ENCODE measurements around the gene ROR2.

Gene ROR2

DNA sequence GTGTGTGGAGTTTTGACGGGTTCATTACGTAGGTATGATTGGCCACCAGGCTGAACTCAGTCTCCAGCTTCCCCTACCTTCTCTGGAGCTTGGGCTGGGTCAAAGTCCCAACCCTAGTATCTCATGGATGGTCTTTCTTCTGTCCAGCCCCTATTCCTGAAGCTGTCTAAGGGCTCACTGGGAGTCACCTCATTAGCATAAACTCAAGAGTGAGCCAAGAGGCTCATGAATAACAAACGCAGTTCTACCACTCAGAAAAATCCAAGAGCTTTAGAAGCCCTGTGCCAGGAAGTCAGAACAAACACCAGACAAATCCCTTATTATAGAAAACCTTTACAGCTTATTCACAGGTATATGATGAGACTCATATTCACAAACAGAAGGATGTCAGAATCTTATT, 346.1 kb downstream of the ROR2 start:
- no peak for DNase-seq

DNA sequence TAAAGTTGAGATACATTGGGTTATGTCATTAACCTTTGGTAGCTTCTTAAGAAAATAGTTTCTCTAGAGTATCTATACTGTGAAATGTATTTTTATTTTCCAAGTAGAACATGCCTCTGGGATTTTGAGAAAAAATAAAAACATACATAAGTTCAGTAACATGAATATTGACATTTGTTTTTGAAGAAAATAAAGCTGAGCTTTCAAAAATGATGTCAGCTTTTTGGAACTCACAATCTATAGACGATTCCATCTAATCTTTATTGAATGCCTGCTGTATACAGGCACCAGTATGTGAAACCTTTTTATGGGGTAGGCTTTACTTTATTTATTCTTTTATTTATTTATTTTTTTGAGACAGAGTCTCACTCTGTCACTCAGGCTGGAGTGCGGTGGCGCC, 350.5 kb downstream of the ROR2 start:
- DNase-seq: no peak

DNA sequence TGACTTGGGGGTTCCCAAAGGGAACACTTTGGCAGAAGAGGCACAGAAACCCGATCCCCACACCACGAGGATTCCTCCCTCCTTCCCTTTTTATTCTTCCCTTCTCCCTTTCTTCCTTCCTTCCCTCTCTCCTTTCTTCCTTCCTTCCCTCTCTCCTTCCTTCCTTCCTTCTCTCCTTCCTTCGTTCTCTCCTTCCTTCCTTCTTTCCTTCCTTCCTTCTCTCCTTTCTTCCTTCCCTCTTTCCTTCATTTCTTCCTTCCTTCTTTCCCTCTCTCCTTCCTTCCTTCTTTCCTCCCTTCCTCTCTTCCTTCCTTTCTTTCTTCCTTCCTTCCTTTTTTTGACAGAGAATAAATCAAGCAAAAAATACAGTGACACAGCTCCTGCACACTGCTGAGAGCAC, 358.4 kb downstream of the ROR2 start:
- no peak for DNase-seq

- no peak for DNase-seq
These were observed 360.9 kb downstream of the ROR2 start for GRCh38 chr9:91589101-91589553.

DNA sequence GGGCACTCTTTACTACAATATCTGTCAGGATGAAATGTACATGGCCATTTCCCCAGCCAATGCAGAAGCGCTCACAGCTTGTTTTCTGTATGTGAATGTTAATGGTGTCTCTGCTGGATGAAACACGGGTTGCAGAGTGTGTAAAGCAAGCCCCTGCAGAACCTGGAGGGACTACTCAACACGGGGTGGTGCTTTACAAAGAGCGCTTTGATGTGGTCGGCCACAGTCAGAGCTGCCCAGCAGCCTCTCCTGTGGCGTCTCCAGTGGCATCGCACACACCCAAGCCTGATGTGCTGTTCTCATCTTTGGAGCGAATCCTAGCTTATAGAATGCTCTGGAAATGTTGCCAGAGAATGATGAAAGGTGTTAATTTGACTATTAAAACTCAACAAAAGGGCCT, 363.7 kb downstream of the ROR2 start:
- no peak for DNase-seq

GRCh38 chr9:91583966-91584365, 366.1 kb downstream of the ROR2 start:
- DNase-seq: no peak

- DNase-seq: no peak
These were observed 366.7 kb downstream of the ROR2 start for GRCh38 chr9:91583161-91583875.

DNA sequence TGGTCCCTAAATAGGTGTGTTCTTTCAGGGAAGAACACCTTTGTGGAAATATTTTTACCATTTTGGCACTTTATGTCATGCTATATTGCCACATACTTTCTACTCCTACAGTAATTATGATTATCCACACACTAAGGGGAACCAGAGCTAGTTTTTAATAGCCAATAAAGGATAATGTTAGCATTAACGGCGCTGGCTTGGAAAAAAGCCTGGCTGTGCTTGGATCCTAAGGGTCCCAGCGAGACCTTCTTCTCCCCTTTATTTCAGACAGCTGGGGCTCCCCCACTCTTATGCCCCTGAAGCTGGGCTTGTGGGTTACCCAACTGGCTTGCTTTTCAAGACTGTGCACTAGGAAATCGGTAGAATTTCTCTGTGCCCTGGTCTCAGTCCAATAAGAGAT, 367.8 kb downstream of the ROR2 start:
- DNase-seq: no peak

GRCh38 chr9:91580136-91580535, 369.9 kb downstream of the ROR2 start:
- peak in 1 of 2 donors; percentile 5 for DNase-seq

GRCh38 chr9:91578911-91579310, 371.1 kb downstream of the ROR2 start:
- no peak for DNase-seq

- DNase-seq: no peak
These were observed 372.4 kb downstream of the ROR2 start for GRCh38 chr9:91577633-91578061.

DNA sequence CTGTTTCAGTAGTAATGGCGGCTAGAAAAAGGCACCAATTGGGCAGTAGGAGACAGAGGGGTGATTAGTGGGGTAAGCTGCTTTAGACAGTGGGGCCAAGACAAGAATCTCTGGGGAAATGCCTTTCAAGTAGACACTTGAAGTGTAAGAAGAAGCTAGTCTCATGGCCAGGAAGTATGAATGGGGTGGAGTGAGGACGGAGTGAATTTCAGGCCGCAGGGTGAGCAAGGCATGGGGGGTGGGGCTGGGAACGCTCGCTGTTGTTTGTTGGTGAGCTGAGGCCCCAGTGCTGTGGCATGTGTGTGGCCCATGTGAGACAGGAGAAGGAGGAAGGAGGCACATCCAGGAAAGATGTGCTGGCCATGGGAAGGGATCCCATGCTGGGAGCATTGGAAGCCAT, 377.2 kb downstream of the ROR2 start:
- DNase-seq: no peak

DNA sequence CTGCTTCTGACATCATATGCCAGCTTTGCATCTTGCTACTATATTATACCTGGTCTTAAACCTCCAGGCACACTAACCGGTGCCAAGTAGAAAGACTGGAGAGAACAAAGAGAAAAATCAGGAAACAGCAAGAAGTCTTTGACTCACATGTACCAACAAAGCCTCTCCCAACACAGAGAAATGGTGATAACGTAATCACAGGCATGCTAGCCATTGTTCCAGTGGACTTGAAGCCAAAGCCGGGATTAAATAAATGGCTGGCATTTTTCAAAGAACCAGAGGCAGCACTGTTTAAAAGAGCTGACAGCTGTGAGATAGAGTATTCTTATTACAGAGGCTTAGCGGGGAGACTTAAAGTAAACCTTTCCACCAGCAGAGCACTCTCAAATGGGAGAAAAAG, 378.0 kb downstream of the ROR2 start:
- DNase-seq: no peak

- DNase-seq: no peak
These were observed 379.0 kb downstream of the ROR2 start for GRCh38 chr9:91571036-91571435.

DNA sequence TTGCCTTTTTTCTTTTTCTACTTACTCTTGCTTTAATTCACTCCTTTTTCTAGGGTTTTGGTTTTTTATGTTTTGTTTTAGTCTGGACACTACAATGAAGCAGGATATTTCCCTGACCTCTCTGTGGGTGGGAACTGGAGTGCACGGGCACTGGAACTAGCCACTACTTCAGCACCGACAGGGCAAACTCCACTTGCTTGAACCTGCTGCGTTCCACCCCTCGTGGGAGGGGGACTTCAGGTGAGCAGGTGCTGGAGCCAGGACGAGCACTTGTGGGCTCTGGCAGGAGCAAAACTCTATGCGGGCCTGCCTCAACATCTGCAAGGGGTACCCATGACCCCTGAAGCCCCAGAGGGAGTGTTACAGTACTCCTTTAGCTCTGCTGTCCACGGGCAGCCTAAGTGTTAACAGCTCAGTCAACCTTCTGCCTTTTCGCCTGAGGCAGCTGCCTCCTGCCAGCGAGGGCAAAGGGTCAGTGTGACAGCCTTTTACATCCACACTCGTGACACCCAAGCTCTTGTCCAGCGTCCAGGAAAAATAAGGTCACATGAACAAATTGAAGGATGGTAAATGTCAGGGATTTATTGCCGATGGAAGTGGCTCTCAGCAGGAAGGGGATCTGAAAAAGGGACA, 382.3 kb downstream of the ROR2 start:
- DNase-seq: no peak

GRCh38 chr9:91564081-91564670, 385.9 kb downstream of the ROR2 start:
- DNase-seq: no peak

DNA sequence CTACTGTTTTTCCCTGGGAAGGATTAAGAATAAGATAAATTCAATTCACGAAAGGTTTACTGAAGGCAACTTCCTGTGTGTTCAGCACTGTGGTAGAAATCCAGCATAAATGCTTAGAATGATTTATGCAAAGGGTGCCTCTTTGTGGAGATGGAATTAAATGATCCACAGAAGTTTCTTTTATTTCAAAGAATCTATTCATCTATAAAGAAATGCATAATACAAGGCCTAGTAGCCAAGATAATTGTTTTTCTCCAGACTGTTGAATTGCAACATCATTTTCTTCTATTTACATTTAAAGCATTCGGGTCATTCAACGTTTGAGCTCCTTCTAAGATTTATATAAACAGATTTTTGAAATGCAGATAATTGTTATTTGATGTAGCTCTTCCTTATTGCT, 387.6 kb downstream of the ROR2 start:
- no peak for DNase-seq

DNA sequence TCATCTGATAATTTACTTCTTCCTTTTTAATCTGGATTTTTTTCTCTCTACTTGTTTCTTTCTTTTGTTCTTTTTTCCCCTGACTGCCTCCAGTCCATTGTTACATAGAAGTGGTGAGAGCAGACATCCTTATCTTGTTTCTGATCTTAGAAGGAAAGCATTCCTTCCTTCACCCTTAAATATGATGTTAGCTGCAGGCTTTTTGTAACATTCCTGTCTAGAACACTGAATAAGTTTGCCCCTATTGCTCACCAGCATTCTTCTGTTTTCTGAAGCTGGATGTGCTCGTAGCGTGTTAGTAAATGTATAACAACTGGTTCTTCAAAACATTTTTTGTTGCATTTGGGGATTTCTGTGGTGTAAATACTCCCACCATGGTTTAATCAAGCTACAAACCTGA, 389.7 kb downstream of the ROR2 start:
- DNase-seq: no peak

GRCh38 chr9:91558879-91559278, 391.1 kb downstream of the ROR2 start:
- no peak for DNase-seq

- DNase-seq: no peak
These were observed 391.6 kb downstream of the ROR2 start for GRCh38 chr9:91558395-91558794.

GRCh38 chr9:91557327-91557726, 392.7 kb downstream of the ROR2 start:
- no peak for DNase-seq

DNA sequence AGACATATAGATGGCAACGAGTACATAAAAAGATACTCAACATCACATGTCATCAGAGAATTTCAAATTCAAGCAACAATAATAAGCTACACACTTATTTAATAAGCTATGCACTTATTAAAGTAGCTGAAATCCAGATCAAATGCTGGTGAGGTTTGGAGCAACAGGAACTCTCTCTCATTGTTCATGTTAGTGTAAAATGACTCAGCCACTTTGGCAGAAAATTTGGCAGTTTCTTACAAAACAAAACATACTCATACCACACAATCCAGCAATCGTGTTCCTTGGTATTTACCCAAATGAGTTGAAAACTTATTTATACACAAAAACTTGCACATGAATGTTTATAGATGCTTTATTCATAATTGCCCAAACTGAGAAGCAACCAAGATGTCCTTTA, 394.9 kb downstream of the ROR2 start:
- DNase-seq: no peak

DNA sequence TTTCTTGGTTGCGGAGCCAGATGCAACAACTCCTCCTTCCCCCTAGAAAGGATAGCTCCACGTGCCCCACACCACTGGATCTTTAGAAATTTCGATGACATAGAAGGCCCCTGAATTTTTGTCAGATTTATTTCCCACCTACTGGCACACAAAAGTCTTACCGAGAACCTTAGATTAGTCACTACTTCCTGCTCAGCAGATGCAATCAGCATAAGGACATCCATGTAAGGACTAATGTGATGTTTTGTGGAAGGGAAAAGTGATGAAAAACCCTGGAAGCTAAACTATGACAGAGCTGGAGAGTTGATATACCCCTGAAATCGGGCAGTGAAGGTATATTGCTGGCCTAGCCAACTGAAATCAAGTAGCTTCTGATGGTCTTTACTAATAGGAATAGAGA, 400.9 kb downstream of the ROR2 start:
- no peak for DNase-seq

DNA sequence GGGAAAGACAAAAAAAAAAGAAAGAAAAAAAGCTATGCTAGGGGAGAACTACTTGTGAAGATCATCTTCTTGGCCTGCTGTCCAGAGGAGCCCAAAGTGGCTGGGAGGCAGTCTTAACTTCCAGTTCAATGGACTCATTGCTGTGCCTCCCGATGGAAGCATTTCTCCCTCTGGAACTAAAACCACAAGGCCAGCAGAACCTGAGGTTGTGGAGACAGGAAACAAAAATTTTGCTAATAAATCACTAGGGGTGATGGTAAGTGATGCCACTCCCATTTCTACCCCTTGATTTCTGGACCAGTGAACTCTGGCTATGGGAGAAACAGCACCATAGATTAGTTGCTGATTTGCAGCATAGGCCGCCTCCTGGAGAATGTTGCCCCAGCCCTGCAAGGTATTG, 402.9 kb downstream of the ROR2 start:
- no peak for DNase-seq
